Fibroblast of skin of right quadriceps (primary cell): ENCODE data around the gene ASF1B.

ENCODE experiments used
- DNase-seq: peaks from one replicate; pipeline ENCODE4 v3.0.0-alpha.2; 2013

Gene ASF1B

GRCh38 chr19:14081797-14082674 lies 54.4 kb downstream of the ASF1B start:
- DNase-seq: no peak

GRCh38 chr19:14080887-14081796 lies 55.2 kb downstream of the ASF1B start:
- peak; percentile 99 for DNase-seq

- DNase-seq: no peak
Measured at GRCh38 chr19:14078411-14078810, 58.0 kb downstream of the ASF1B start.

GRCh38 chr19:14073925-14074838 lies 62.2 kb downstream of the ASF1B start:
- no peak for DNase-seq

GRCh38 chr19:14073261-14073924 lies 63.0 kb downstream of the ASF1B start:
- peak; percentile 71 for DNase-seq

GRCh38 chr19:14072535-14073260 lies 63.7 kb downstream of the ASF1B start, which contains the start of gene MISP3:
MISP3 (plus strand) TSS chr19:14072786; CDS start chr19:14073310, 524 bp downstream.
- DNase-seq: no peak

- DNase-seq: no peak
Measured at GRCh38 chr19:14070268-14071050, 65.9 kb downstream of the ASF1B start.
